ENCODE results near the gene UGT3A2. TPM values are rescaled to one million over a fixed set of nuclear protein-coding genes. Genes with fewer than 3 reads are reported as not detected.
A peak's percentile ranks its signal among the peaks of the same experiment; 100 is the strongest.

Gene UGT3A2, protein sequence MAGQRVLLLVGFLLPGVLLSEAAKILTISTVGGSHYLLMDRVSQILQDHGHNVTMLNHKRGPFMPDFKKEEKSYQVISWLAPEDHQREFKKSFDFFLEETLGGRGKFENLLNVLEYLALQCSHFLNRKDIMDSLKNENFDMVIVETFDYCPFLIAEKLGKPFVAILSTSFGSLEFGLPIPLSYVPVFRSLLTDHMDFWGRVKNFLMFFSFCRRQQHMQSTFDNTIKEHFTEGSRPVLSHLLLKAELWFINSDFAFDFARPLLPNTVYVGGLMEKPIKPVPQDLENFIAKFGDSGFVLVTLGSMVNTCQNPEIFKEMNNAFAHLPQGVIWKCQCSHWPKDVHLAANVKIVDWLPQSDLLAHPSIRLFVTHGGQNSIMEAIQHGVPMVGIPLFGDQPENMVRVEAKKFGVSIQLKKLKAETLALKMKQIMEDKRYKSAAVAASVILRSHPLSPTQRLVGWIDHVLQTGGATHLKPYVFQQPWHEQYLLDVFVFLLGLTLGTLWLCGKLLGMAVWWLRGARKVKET
- polyA plus RNA-seq = 0.03 to 0.09 TPM (median 0.07 TPM) in 3 replicates
- polyA plus RNA-seq (2011; ENCODE audit: low read depth) = not detected
- polyA plus RNA-seq (2011; cell fraction: cytosol; rRNA removed) = 0.04 and 0.06 TPM in 2 replicates
- polyA plus RNA-seq (2011; cell fraction: nucleus; rRNA removed) = 0.05 and 0.11 TPM in 2 replicates
- 0.08 TPM in 1 of 2 replicates, not detected in the other for polyA plus RNA-seq (2012; ENCODE audit: low replicate concordance)
- not detected in 3 replicates for polyA minus RNA-seq
- polyA minus RNA-seq (2011; cell fraction: cytosol; rRNA and poly(A)+ RNA removed) = not detected
- polyA minus RNA-seq (2011; cell fraction: nucleus; rRNA and poly(A)+ RNA removed) = not detected in 2 replicates

DNA sequence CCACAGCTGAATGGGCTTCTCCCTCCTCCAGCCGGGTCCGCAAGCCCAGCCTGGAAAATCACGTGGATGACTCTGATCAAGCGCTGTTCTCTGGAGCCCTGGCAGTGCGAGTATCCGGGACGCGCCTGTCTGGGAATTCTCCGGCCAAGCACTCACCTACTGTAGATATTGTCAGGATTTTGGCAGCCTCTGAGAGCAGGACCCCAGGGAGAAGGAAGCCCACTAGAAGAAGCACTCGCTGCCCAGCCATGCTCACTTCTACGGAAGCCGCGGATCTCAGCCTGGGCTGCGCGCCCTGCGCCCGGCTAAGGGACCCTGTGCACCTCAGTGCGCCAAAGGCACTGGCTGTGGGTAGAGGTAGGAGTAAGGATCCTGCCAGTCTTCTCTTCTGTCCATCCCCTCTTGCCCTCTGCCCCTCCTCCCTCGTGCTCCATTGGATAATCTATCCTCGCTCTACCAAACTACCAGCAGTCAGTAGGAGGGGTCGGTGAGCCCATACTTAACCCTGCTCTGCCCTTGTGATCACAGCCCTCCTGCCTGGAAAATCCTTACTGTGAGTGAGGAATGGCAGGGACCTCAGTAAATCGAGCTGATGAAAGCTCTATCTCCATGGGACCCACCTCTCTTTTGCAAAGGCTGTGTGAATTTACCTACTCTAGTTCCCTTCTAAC, at the start of gene UGT3A2:
Gene UGT3A2, minus strand, starts transcription at position 343 of the 671 bp plus-strand sequence. Its CDS starts 93 bp downstream, at position 250.
- Histone ChIP-seq H3K9ac (ENCODE audit: control insufficient read depth, extremely low read depth, insufficient read depth, low read length) (no peak within 1 kb of the TSS), H3K4me2 (ENCODE audit: control insufficient read depth, extremely low read depth, insufficient read depth, low read depth, low read length) (peak within 1 kb of the TSS; percentile 68), H3K4me3 (ENCODE audit: control insufficient read depth in 2 of 3, extremely low read depth in 1 of 3, insufficient read depth in 2 of 3, low read depth in 1 of 3, low read length in 3 of 3) (peak within 1 kb of the TSS in 2 of 3 experiments; percentile 11 to 20), H2AFZ (ENCODE audit: control insufficient read depth, low read length) (peak within 1 kb of the TSS; percentile 26), H3K9me1 (ENCODE audit: control insufficient read depth, extremely low read depth, insufficient read depth, low read length) (no peaks in the 10 kb centered on the region), H3K36me3 (ENCODE audit: control insufficient read depth in 2 of 2, extremely low read depth in 1 of 2, insufficient read depth in 2 of 2, low read length in 2 of 2) (no peaks in the 10 kb centered on the region), H3K27me3 (ENCODE audit: control insufficient read depth, extremely low read depth, insufficient read depth, low read length) (peaks cover 31% of the 10 kb centered on the region), H3K79me2 (ENCODE audit: control insufficient read depth, insufficient read depth, low read length) (no peaks in the 10 kb centered on the region), H4K20me1 (ENCODE audit: control insufficient read depth, extremely low read depth, insufficient read depth, low read length) (no peaks in the 10 kb centered on the region), H3K9me3 (ENCODE audit: control insufficient read depth, low read depth, low read length) (no peaks in the 10 kb centered on the region), H3K4me1 (ENCODE audit: control insufficient read depth, extremely low read depth, insufficient read depth, low read length) (no peaks in the 10 kb centered on the region), H3K27ac (ENCODE audit: control insufficient read depth, insufficient read depth, low read length) (no peak within 1 kb of the TSS)
- no peak for TF ChIP-seq EZH2 (IDR thresholded peaks at IDR 0.05; ENCODE audit: low read length)
- TF ChIP-seq, protein P1, sequence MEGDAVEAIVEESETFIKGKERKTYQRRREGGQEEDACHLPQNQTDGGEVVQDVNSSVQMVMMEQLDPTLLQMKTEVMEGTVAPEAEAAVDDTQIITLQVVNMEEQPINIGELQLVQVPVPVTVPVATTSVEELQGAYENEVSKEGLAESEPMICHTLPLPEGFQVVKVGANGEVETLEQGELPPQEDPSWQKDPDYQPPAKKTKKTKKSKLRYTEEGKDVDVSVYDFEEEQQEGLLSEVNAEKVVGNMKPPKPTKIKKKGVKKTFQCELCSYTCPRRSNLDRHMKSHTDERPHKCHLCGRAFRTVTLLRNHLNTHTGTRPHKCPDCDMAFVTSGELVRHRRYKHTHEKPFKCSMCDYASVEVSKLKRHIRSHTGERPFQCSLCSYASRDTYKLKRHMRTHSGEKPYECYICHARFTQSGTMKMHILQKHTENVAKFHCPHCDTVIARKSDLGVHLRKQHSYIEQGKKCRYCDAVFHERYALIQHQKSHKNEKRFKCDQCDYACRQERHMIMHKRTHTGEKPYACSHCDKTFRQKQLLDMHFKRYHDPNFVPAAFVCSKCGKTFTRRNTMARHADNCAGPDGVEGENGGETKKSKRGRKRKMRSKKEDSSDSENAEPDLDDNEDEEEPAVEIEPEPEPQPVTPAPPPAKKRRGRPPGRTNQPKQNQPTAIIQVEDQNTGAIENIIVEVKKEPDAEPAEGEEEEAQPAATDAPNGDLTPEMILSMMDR (optimal IDR thresholded peaks at IDR 0.05 in 1 of 3, IDR thresholded peaks at IDR 0.05 in 1 of 3, conservative IDR thresholded peaks at IDR 0.05 in 1 of 3; ENCODE audit: extremely low read depth in 1 of 3, insufficient read depth in 2 of 3, low read length in 3 of 3) = no peak
- FAIRE-seq = no peak
- dilution Hi-C loops (cut with MboI; ENCODE audit: extremely low pct_ligation_motif_present, low sequenced_read_pairs) = no loop called here
- no peak for DNase-seq (ENCODE audit: low read depth, low spot score)

DNA sequence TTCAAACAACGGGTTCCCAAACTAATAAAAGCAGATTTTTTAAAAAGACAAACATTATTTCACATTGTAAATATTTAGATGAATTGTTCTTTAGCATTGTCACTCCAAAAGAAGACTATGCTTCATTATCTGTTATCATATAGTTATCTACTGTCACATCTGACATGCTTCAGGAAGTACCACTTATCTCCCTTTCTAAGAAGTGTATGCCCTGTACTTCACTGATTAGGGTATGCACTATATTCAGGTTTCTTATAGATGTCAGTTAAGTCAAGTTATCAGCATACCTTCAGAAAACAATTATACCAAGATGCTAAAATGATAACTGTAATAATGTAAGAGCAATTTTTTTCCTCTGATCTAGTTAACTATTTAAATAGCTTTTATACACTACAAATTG, 44.6 kb upstream of the UGT3A2 start:
- H2AFZ ChIP-seq (ENCODE audit: control insufficient read depth, low read length) = no peak overlapping the region
- dilution Hi-C loops (cut with MboI; ENCODE audit: extremely low pct_ligation_motif_present, low sequenced_read_pairs) = no loop called here
- no peaks in the 10 kb centered on the region for H3K79me2 ChIP-seq (ENCODE audit: control insufficient read depth, insufficient read depth, low read length)
- peaks cover 3% of the 10 kb centered on the region for H3K9me1 ChIP-seq (ENCODE audit: control insufficient read depth, extremely low read depth, insufficient read depth, low read length)
- H3K27ac ChIP-seq (ENCODE audit: control insufficient read depth, insufficient read depth, low read length) = no peak overlapping the region
- H3K9ac ChIP-seq (ENCODE audit: control insufficient read depth, extremely low read depth, insufficient read depth, low read length) = no peak overlapping the region
- no peak for FAIRE-seq
- no peaks in the 10 kb centered on the region for H4K20me1 ChIP-seq (ENCODE audit: control insufficient read depth, extremely low read depth, insufficient read depth, low read length)
- peaks cover 3 to 10% of the 10 kb centered on the region in 2 experiments for H3K36me3 ChIP-seq (ENCODE audit: control insufficient read depth in 2 of 2, extremely low read depth in 1 of 2, insufficient read depth in 2 of 2, low read length in 2 of 2)
- H3K4me3 ChIP-seq (ENCODE audit: control insufficient read depth in 2 of 3, extremely low read depth in 1 of 3, insufficient read depth in 2 of 3, low read depth in 1 of 3, low read length in 3 of 3) = no peak overlapping the region
- TF ChIP-seq, protein P1 (optimal IDR thresholded peaks at IDR 0.05 in 1 of 3, IDR thresholded peaks at IDR 0.05 in 1 of 3, conservative IDR thresholded peaks at IDR 0.05 in 1 of 3; ENCODE audit: extremely low read depth in 1 of 3, insufficient read depth in 2 of 3, low read length in 3 of 3) = no peak
- no peak for TF ChIP-seq EZH2 (IDR thresholded peaks at IDR 0.05; ENCODE audit: low read length)
- DNase-seq (ENCODE audit: low read depth, low spot score) = no peak
- no peaks in the 10 kb centered on the region for H3K9me3 ChIP-seq (ENCODE audit: control insufficient read depth, low read depth, low read length)
- no peaks in the 10 kb centered on the region for H3K4me1 ChIP-seq (ENCODE audit: control insufficient read depth, extremely low read depth, insufficient read depth, low read length)
- no peaks in the 10 kb centered on the region for H3K27me3 ChIP-seq (ENCODE audit: control insufficient read depth, extremely low read depth, insufficient read depth, low read length)
- no peak overlapping the region for H3K4me2 ChIP-seq (ENCODE audit: control insufficient read depth, extremely low read depth, insufficient read depth, low read depth, low read length)

Data from keratinocyte (primary cell).